ENCODE results near the gene KLK15.

DNA sequence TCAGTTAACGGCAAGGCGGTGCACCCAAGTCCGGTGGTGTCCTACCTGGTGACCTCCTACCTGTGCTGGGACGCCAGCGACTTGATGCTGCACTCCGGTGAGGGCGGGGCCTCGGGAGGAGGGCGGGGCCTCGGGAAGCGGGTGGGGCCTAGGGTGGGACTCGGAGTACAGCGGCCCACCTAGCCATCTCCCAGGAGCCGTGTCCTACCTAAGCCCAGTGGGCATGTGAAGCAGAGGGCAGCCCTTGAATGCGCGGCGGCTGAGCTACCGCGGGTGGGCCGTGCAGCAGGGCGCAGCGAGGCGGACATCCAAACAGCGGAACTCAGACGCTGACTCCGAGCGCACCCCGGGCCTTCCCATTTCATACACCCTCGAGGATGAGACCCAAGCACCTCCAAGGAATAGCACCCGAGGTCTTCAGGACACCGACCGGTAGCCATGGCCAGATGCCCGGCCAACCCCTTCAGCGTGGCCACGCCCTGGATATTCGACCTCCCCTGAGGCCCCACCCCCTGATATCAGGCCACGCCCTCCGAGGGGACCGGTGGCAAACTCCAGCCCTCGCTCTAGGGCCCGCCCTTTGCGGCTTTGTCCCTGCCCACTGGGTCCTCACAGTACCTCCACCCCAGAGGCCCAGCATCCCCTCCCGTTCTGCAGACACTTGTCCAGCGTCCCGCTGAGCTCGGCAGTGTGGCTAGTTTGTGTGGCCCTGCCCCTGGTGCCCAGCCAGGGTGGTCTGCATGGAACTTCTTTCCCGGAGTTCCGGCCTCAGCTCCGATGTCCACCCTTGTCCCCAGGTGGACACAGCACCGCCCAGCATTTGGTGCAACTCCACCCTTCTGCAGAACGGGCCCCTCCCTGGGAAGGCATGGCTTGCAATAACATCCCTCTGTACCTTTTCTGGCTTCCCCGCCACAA lies 15.2 kb downstream of the KLK15 start:
- TF ChIP-seq POLR2A (IDR thresholded peaks at IDR 0.05; ENCODE audit: low read depth, low read length) = no peak
- no peak for TF ChIP-seq MAX (IDR thresholded peaks at IDR 0.05; ENCODE audit: insufficient read depth, insufficient read length)
- TF ChIP-seq, protein P1, sequence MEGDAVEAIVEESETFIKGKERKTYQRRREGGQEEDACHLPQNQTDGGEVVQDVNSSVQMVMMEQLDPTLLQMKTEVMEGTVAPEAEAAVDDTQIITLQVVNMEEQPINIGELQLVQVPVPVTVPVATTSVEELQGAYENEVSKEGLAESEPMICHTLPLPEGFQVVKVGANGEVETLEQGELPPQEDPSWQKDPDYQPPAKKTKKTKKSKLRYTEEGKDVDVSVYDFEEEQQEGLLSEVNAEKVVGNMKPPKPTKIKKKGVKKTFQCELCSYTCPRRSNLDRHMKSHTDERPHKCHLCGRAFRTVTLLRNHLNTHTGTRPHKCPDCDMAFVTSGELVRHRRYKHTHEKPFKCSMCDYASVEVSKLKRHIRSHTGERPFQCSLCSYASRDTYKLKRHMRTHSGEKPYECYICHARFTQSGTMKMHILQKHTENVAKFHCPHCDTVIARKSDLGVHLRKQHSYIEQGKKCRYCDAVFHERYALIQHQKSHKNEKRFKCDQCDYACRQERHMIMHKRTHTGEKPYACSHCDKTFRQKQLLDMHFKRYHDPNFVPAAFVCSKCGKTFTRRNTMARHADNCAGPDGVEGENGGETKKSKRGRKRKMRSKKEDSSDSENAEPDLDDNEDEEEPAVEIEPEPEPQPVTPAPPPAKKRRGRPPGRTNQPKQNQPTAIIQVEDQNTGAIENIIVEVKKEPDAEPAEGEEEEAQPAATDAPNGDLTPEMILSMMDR (IDR thresholded peaks at IDR 0.05; ENCODE audit: extremely low read depth in 1 of 2, insufficient read depth in 1 of 2, low read depth in 1 of 2, low read length in 2 of 2) = no peak
- no peak for TF ChIP-seq POLR2AphosphoS5 (IDR thresholded peaks at IDR 0.05; ENCODE audit: insufficient read depth, low read depth, low read length)
- no peak for TF ChIP-seq EZH2 (IDR thresholded peaks at IDR 0.05; ENCODE audit: borderline replicate concordance, low read depth, low read length, severe bottlenecking)
- no peak for TF ChIP-seq JUN (IDR thresholded peaks at IDR 0.05; ENCODE audit: borderline replicate concordance, insufficient read depth, insufficient read length, low read depth)
- no peak for TF ChIP-seq MYC (IDR thresholded peaks at IDR 0.05; ENCODE audit: low read depth, low read length)

Measured in endothelial cell of umbilical vein (primary cell).